Stimulated activated CD4-positive, alpha-beta T cell treated with anti-CD3 and anti-CD28 coated beads, TNF-alpha, amount 100 ng/mL, for 1 hour (primary cell): ENCODE measurements around the gene CRTAC1.

Source experiments
- DNase-seq, 3 donors: peaks; one replicate each; pipeline ENCODE4 v3.0.0-alpha.2; 2020; ENCODE audit warnings: low read depth in 3 of 3, low spot score in 1 of 3

CRTAC1 gene

DNA sequence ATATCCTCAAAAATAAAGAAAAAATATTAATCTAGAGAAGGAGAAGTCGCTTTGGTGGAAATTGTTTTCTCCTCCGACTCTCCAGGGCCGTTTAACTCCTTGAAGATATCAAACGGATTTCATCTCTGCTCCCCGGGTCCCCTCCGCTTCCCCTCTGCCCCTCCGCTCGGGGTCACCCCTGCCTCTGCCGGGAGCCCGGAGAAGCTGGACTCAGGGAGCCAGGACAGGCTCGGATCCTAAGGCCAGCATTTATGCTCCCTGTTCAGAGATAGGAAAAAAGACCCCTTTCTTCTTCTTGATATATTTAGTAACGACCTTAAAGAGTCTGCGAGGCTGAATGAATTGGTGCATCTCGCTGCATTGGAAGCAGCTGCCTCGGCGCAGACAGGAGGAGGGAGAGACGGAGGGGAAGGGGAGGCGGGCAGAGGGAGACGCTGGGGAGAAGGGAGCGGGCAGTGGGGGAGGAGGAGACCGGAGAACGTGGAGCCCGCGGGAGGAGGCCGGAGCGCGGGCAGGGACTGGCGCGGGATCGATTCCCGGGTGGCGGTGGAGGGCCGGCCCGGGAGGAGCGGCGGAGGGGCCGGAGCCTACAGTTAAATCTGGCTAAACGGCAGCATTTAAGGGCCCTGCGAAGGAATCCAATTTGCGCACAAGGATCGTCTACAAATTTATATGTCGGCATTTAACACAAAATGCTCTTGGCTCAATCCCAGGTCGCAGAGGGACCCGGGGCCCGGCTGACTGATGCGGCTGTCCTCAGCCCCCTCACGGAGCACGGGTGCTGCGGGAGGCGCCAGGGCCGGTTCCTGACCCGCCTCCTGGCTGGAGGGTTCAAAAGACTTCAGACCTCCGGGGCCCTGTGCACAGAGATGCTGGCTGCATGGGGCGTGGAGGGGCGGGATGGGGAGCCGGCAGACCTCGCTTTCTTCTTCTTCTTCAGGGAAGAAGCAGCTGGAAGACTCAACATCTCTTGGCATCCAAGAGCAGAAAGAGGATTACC, 55.6 kb downstream of the CRTAC1 start:
- DNase-seq, result no peak

DNA sequence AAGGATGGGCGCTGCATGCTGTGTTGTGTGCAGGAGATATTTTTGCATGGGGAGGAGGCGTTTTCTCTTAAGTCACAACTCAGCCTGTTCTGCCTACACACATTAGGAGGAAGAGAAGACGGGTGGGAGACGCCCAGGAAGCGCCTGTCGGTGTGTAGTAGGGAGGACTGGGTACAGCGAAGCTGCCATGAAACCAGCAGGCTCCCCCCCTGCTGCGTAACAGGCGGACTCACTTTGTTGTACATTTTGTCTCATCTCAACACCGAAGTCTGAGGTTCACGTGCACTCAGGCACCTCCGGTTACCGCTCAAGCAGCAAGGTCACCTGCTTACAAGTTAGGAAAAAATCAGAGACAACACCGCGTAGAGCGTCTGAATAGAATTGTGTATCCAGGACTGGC, 56.3 kb downstream of the CRTAC1 start:
- DNase-seq, result no peak

DNA sequence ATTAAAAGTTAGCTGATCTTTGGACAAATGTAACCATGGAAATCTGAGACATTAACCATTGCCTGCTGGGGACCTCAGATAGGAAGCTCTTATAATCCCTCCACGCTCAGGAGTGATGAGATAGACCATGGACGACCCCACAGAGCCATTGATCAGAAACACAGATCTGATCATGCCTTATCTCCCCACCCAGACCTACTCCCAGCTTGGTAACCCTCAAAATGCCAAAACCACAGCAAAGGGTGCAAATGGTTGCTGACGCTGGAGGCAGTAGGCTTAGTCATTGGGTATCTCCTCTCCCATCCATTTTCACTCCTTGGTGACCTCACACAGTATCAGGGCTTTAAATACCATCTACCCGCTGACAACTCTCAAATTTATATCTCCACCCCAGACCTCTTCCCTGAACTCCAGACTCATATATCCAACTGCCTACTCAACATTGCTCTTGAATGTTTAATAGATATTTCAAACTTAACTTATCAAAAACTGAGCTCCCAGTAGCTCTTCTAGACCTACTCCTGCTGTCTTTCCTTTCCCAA, 60.8 kb downstream of the CRTAC1 start:
- no peak for DNase-seq

DNA sequence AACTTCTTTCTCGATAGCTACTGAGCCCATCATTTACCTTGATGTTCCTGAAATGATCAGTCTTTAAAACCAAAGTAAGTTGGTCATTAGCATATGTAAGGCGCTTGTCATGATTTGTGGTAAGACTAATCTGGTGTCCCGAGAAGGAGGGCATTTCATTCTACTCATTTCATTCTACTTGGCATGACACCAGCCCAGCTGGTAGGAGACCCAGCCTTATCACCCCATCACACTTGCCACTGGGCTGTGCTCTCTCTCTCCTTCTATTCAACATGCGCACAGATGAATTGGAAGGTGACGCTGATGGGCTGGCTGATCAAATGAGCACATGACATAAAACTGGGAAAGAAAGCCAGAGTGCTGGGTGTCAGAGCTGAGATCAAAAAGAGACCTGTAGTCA, 65.7 kb downstream of the CRTAC1 start:
- no peak for DNase-seq

DNA sequence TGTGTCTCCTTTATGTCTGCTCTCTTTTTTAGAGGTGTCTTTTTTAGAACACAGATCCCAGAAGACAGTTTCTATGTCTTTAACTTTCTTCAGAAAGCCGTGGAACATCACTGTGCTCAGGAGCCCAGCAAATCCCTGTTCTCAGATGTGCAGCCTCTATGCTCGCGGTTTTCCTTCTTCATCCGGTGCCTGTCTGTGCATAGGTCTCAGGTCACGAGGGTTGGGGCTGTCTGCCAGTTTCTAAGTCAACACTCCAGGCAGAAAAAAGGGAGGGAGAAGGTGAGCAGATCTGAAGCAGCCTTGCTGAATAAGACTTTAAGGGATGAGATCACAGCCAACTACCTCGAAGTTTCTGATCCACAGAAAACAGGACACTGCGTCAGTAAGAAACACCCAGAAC, 68.5 kb downstream of the CRTAC1 start:
- DNase-seq, result no peak

DNA sequence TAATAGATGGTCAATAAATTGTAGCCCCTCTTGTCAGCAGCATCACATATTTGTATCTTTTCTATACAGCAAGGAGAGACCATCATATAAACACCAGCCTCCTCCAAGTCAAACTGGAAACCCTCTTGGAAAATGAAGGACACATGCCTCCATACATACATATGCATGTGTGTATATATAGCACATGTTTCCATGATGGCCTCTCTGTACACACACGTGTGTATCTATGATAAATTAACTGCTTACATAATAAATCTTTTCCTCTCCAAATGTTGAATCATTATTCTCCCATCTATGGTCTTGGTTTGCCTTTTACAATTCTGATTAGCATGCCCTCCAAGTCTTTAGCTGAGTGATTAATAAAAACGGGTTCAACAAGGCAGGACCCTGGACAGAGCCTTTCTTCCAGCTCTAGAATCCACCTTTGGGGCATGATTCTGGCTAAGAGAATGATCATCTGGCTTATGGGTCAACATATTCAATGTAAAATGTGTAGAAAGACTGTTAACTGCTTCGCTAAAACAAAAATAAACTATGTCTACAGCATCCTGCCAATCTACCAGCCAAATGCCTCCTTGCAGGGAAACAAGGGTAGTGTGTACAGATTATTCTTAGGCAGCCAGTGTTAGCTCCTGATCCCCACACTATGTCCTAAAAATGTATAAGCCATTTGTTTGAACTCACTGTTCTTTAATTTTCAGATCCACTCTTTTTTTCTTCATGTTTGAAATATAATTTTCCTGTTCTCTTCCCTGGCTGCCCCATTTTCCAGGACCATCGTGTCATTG, 70.0 kb downstream of the CRTAC1 start:
- no peak for DNase-seq

DNA sequence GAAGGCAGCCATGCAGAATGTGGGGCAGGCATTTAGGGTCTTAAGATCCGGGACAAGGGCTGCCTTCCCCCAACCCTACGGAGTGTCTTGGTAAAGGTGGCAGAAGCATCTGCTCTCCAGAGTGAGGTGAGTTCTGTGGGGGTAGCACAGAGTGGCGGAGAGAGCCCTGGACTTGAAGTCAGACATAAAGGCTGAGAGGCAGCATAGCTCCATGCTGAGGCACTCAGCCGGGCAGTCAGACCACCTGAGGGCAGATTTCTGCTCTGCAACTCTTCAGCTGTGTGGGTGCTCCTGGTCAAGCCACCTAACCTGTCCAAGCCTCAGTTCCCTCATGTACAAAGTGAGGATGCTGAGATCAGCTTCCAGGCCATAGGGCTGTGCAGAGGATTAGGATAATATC, 81.0 kb downstream of the CRTAC1 start:
- DNase-seq, result no peak

DNA sequence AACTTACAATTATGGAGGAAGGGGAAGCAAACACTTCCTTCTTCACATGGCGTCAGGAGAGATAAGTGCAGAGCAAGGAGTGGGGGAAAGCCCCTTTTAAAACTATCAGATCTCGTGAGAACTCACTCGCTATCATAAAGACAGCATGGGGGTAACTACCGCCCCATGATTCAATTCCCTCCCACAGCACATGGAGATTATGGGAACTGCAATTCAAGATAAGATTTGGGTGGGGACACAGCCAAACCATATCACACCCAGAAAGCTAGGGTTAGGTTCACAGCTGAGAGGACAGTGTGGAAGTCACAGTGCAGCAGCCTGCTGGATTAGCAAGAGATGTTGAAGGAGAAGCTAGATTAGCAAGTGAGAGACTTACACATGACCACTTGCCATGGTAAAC, 81.6 kb downstream of the CRTAC1 start:
- DNase-seq, result no peak

DNA sequence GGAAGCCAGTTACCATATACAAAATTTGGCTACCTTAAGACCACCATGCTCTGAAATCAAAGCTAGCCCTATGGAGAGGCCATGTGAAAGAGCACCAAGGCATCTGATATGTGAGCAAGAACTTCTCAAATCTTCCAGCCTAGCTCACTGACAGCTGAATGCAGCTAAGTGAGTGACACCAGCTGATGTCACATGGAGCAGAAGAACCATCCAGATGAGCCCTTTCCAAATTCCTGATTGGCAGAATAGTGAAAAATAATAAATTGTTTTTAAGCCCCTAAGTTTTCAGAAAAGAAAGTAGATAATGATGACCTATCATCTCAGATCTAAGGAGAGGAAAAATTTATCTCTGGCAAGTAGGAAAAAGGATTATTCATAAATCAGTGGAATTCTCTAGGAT, 85.6 kb downstream of the CRTAC1 start:
- DNase-seq, result no peak

DNA sequence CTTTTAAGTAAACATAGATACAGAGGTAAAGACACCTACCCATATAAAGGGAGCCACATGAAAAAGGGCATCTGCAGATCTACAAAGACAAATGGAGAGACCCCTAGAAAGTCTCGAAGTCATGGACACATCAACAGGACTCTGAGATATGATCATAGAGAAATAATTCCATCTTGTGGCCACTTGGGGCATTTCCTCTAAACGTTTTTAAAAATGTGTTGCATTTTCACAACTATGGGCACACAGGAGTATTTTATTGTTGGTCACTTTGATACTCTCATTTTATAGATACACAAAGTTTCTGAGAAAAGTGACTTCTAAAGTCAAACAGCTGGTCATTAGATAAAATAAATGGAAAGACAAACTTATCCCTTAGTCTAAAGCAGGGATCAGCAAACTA, 87.1 kb downstream of the CRTAC1 start:
- DNase-seq, result no peak

DNA sequence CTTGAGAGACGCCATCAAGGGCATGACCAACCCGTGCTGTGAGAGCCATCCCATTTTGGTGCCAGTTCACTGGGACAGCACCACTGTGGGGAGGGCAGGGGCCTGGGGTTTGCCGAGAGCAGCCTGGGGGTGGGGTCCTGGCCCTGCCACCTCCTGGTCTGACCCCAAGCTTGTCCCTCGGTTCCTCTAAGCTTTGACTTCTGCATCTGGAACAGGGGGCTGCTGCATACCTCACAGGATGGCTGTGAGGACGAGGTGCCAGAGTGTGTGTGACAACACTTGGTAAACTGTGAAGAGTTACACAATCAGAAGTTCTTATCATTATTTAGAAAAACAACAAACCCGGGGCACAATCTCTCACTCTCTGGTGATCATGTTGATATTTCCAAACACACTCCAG, 89.9 kb downstream of the CRTAC1 start:
- DNase-seq, result no peak

DNA sequence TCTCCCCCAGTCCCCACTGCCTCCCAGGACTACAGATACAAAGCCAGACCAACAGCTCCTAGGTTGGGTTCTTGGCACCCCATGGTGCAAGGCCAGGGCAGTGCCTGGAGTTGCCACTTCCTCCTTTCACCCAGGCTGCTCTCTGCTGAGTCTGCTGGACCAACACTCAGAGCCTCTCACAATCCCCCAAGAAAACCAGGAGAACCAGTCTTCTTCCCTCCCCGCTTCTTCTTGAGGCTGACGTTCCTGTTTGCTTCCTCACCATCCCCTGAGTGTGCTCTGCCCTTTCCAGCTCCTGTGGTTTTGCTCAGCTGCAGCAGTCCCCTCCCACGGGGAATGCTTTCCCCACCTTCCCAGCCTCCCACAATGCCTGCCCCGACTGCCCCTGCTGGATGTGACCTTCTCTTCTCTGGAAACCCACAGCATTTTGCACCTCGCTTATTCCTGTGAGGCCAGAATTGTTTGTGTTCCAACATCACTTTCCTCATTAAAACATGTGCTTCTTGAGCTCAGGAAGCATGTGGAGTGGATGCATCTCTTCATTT, 90.9 kb downstream of the CRTAC1 start:
- DNase-seq, result no peak

DNA sequence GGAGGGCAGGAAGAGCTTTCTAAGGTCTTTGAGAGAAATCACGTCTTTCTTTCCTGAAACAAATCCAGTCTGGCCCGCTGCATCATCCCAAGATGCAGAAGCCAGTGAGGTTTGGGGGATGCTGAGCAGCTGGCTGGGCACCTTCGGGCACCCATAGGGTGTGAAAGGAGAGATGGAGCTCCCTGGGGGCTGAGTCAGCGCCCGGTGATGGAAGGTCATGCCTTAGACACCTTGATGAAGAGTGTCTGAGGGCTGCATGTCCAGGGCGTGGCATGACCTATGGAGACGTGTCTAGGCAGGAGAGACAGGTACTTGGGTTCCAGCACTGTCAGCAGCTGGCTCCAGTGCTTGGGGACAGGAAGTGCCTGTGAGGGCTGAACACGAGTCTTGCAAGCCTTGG, 92.5 kb downstream of the CRTAC1 start:
- no peak for DNase-seq

DNA sequence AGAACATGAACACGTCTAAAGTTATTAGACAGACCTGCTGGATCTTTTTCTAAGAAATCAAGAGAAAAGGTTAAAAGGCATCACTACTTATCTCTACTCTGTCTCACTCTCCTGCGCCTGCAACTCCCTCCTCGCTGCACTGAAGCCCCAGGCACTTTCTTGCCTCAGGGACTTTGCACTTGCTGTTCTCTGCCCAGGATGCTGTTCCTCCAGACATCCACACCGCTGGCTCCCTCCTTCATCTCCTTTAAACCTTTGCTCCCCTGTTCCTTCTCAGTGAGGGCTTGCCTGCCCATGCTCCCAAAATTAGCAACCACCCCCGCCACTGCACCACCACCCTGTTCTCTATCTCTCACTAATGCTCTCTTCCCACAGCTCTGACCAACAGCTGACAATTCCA, 93.4 kb downstream of the CRTAC1 start:
- DNase-seq, result no peak

DNA sequence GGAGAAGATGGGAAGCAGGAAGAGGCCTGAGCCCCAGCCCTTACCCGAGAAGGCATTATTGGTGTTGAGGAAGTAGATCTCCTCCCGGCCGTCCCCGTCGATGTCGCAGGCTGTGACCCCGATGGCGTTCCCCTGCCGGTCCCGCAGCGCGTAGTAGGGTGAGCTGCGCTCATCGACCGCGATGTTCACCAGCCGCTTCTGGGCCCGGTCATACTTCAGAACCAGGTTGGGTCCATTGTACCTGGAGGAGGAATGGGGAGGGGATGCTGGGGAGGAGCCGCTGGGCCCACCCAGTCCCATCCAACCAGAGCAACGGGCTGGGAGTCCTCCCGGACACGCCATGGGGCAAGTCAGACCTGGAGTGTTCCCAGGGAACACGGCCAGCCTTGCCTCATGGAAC, 94.3 kb downstream of the CRTAC1 start:
- no peak for DNase-seq

DNA sequence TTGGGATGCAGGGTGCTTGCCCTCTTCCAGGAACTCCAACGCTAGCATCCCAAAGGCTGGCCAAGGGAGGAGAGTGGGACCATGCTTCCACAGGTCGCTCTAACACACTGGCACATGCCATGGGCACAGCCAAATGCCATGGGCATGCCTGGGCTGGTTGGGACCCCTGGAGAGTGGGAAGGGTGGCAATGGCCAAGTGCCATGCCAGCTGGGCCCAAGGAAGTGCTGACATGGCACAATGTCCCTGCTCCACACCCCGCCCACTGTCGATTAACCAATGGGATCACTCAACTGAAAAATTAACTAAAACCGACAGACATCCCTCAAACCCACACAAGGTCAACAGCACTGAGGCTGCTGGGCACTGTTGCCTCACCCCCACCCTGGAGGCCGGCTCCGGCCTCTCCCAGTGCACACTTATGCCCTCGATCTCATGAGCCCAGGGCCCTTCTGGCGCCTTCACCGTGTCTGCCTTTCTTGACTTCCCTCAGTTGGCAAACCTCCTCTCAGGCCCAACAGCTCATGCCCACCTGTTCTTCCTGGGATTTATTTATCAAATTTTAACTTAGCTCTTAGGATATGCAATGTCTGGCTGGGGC, 97.4 kb downstream of the CRTAC1 start:
- DNase-seq, result no peak

DNA sequence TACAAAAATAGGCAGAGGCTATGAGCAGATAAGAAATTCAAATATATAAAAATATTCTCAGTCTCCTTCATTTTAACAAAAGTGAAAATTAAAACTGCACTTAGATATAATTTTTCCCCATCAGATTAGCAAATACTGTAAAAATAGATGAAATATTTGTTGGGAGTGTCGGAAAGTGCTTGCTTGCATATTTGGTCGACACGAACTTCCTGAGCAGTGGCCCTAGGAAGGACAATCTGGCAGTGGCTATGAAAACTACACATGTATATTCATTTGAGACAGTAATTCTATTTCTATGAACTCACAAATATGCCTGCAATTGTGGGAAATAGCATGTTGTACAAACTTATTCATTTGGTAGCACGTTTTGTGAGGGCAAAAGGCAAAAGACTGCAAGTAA, 99.4 kb downstream of the CRTAC1 start:
- no peak for DNase-seq

DNA sequence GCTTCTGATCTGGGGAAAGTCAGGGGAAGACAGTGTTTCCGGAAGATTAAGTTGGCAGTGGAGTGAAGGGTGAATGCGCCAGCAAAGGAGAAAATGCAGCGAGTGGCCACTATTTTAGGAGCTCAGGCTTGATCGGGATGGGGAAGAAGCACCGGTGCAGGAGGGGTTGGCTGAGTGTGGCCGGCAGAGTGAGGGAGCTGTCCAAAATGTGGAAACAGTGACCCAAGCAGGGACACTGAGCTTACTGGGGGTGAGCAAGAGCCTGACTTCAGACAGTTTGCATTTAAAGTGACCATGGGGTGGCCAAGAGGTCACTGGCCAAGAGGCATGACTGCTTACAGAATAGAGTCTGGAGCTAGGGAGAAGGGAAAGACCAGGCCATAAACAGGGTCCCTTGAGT, 101.5 kb downstream of the CRTAC1 start:
- no peak for DNase-seq

DNA sequence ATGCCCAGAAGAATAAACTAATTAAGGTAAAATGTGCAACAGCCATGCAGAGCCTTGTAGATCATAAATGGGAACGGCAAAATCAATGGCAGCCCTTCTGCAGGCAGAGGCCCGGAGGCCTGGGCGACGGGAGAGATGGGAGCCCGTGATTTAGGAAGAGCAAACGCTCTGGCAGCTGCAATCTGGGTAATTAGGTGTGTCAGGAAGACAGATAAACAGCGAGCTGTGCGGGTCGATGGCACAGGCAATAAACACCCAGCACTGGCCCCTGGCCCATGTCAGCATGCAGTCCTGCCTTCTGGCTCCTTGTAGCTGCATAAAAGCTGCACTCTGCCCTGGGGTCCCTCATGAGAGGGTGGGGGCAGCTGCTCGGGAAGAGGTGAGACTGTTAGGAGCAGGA, 102.8 kb downstream of the CRTAC1 start:
- no peak for DNase-seq

DNA sequence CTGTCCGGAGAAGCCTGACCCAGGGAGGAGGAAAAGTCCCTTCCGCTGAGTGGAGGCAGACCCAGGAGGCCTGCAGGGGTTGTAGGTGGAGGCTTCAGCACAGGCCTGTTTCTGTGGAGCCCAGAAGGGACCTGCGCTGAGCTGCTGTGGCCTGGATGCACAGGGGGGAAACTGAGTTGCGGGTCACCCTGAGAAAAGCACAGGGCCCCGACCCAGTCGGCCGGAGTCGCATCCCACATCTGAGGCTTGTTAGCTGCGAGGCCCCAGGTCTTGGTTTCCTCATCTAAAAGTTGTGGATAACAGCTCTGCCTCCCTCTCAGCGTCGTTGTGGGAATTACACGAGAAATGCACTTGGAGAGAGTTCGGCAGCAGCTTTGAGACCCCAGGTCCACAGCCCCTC, 104.4 kb downstream of the CRTAC1 start:
- no peak for DNase-seq

DNA sequence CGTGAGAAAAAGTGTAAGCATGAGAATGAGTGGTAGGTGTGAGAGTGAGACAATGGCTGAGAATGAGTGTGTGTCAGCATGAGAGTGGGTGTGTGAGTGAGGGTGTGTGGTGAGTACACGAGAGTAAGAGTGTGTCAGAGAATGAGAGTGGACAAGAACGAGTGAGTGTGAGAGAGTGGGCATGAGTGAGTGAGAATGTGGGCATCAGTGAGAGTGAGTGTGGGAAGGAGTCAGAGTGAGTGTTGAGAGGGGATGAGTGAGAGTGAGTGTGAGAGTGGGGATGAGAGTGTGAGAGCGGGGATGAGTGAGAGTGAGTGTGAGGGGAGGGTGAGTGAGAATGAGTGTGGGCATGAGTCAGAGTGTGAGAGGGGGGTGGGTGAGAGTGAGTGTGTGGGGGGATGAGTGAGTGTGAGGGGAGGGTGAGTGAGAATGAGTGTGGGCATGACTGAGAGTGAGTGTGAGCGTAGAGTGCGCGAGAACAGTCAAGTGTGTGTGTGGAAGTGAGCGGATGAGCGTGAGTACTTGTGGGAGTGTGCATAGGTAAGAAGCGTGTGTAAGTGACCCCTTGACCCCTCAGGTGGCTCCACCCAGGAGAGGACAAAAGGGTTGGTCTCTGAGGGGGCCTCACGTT, 105.0 kb downstream of the CRTAC1 start:
- DNase-seq, result no peak
